ENCODE data around the gene HPGDS.
A peak's percentile ranks its signal among the peaks of the same experiment; 100 is the strongest.
"Not testable (repeated sequence)": the region's sequence is repeated elsewhere in the genome, so short reads cannot be mapped to it uniquely, and the experiment has no call there.

The HPGDS gene

DNA sequence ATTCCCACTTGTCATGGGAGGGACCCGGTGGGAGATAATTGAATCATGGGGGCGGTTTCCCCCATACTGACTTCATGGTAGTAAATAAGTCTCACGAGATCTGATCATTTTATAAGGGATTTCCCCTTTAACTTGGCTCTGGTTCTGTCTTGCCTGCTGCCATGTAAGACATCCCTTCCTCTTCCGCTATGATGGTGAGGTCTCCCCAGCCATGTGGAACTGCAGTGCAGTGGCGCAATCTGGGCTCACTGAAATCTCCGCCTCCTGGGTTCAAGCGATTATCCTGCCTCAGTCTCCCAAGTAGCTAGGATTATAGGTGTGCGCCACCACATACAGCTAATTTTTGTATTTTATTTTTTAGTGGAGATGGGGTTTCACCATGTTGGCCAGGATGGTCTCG, 2.9 kb downstream of the HPGDS start:
- no peak overlapping the region for H3K4me3 ChIP-seq (ENCODE audit: low read length)
- H3K27ac ChIP-seq (ENCODE audit: low read depth, low read length) = no peak overlapping the region
- H3K4me1 ChIP-seq (ENCODE audit: control insufficient read depth, low read length) = no peaks in the 10 kb centered on the region
- no peaks in the 10 kb centered on the region for H3K9me2 ChIP-seq (replicated peaks; ENCODE audit: control insufficient read depth, low read length)
- no peaks in the 10 kb centered on the region for H3K79me2 ChIP-seq (ENCODE audit: control insufficient read depth, low read length)
- H3K9me3 ChIP-seq (ENCODE audit: control insufficient read depth, insufficient read depth, low read length) = no peaks in the 10 kb centered on the region
- TF ChIP-seq, protein P1, sequence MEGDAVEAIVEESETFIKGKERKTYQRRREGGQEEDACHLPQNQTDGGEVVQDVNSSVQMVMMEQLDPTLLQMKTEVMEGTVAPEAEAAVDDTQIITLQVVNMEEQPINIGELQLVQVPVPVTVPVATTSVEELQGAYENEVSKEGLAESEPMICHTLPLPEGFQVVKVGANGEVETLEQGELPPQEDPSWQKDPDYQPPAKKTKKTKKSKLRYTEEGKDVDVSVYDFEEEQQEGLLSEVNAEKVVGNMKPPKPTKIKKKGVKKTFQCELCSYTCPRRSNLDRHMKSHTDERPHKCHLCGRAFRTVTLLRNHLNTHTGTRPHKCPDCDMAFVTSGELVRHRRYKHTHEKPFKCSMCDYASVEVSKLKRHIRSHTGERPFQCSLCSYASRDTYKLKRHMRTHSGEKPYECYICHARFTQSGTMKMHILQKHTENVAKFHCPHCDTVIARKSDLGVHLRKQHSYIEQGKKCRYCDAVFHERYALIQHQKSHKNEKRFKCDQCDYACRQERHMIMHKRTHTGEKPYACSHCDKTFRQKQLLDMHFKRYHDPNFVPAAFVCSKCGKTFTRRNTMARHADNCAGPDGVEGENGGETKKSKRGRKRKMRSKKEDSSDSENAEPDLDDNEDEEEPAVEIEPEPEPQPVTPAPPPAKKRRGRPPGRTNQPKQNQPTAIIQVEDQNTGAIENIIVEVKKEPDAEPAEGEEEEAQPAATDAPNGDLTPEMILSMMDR (IDR thresholded peaks at IDR 0.05; ENCODE audit: low read depth, low read length, poor library complexity, severe bottlenecking) = no peak
- no peak for TF ChIP-seq EZH2phosphoT487 (IDR thresholded peaks at IDR 0.05; ENCODE audit: borderline replicate concordance, low read length)
- H3K27me3 ChIP-seq (ENCODE audit: control insufficient read depth, low read length) = no peaks in the 10 kb centered on the region
- no peaks in the 10 kb centered on the region for H3F3A ChIP-seq (ENCODE audit: control insufficient read depth, insufficient read depth)
- H4K20me1 ChIP-seq (ENCODE audit: control insufficient read depth, insufficient read depth, low read depth, low read length) = no peaks in the 10 kb centered on the region
- 0 out of 2 replicates have a peak overlapping the region, but pooled peaks have one; percentile 13 for H3K4me2 ChIP-seq (ENCODE audit: low read length)
- no peaks in the 10 kb centered on the region for H3K36me3 ChIP-seq (ENCODE audit: control insufficient read depth, low read length)

DNA sequence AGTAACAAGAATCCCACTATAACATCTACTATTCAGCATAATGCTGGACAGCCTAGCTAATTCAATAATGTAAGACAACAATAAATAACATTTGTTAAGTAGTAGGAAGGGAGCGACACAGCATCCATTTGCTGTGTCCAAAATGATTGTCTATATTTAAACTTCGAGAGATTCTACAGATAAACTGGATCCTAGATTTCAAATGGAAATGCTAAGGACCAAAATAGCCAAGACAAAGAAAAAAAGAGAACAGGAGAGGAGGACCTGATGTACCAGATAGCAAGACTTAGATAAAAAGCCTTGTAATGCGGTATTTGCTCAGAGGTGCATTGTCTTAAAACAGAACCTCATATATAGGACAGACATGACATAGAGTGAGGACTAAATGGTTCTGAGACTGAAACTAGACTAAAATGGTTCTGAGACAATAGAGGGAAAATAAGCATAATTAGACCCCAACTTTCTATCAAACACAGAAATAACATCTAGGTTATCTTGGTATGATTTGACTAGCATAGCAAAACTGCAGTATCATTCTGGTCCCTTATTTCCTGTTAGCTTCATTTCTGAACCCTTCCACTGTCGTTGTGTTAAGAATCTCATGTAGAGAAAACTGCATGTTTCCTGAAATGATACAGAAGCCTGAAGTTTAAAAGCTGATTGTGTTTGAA, 3.8 kb downstream of the HPGDS start:
- Histone ChIP-seq H3K4me2 (ENCODE audit: low read length) (no peak overlapping the region), H3K9me3 (ENCODE audit: control insufficient read depth, insufficient read depth, low read length) (no peaks in the 10 kb centered on the region), H3F3A (ENCODE audit: control insufficient read depth, insufficient read depth) (no peaks in the 10 kb centered on the region), H4K20me1 (ENCODE audit: control insufficient read depth, insufficient read depth, low read depth, low read length) (no peaks in the 10 kb centered on the region), H3K4me1 (ENCODE audit: control insufficient read depth, low read length) (no peaks in the 10 kb centered on the region), H3K4me3 (ENCODE audit: low read length) (no peak overlapping the region), H3K36me3 (ENCODE audit: control insufficient read depth, low read length) (no peaks in the 10 kb centered on the region), H3K9me2 (replicated peaks; ENCODE audit: control insufficient read depth, low read length) (no peaks in the 10 kb centered on the region), H3K79me2 (ENCODE audit: control insufficient read depth, low read length) (no peaks in the 10 kb centered on the region), H3K27ac (ENCODE audit: low read depth, low read length) (no peak overlapping the region), H3K27me3 (ENCODE audit: control insufficient read depth, low read length) (no peaks in the 10 kb centered on the region)
- no peak for TF ChIP-seq EZH2phosphoT487 (IDR thresholded peaks at IDR 0.05; ENCODE audit: borderline replicate concordance, low read length)
- TF ChIP-seq, protein P1 (IDR thresholded peaks at IDR 0.05; ENCODE audit: low read depth, low read length, poor library complexity, severe bottlenecking) = no peak

DNA sequence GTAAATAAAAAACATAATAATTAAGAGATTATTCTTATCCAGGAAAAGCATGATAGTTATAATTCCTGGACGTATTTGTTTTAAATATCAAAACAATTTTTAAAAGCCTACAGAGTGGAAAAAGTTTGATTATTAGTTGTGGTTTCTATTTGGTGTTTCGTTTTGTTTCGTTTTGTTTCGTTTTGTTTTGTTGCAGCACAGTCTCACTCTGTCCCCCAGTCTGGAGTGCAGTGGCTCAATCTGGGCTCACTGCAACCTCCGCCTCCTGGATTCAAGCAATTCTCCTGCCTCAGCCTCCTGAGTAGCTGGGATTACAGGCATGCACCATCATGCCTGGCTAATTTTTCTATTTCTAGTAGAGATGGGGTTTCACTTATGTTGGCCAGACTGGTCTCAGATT, 5.8 kb downstream of the HPGDS start:
- H3K36me3 ChIP-seq (ENCODE audit: control insufficient read depth, low read length); H3K27ac ChIP-seq (ENCODE audit: low read depth, low read length); H3K4me3 ChIP-seq (ENCODE audit: low read length); H3K79me2 ChIP-seq (ENCODE audit: control insufficient read depth, low read length); H3K9me3 ChIP-seq (ENCODE audit: control insufficient read depth, insufficient read depth, low read length); H3K4me2 ChIP-seq (ENCODE audit: low read length); H3F3A ChIP-seq (ENCODE audit: control insufficient read depth, insufficient read depth); H3K4me1 ChIP-seq (ENCODE audit: control insufficient read depth, low read length); H3K27me3 ChIP-seq (ENCODE audit: control insufficient read depth, low read length); H3K9me2 ChIP-seq (replicated peaks; ENCODE audit: control insufficient read depth, low read length); H4K20me1 ChIP-seq (ENCODE audit: control insufficient read depth, insufficient read depth, low read depth, low read length): not testable (repeated sequence)

DNA sequence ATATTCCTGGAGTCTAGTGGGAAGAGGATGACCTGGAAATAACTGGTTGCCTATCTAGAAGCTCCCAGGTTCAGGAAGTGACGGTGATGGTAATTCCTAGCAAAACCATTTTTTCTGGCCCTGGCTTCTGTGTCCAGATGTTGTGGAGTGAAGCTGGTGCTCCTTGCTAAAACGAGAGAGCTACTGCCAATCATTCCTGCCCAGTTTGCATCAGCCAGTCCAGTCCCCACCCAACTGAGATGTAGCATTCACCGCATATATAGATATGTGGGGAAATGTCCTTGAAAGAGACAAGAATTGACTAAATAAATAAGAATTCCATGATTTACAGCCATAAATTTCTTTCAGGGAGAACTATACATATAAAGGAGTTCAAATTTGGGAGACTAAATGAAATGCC, 6.3 kb downstream of the HPGDS start:
- no peak for TF ChIP-seq EZH2phosphoT487 (IDR thresholded peaks at IDR 0.05; ENCODE audit: borderline replicate concordance, low read length)
- TF ChIP-seq, protein P1 (IDR thresholded peaks at IDR 0.05; ENCODE audit: low read depth, low read length, poor library complexity, severe bottlenecking) = no peak
- Histone ChIP-seq H4K20me1 (ENCODE audit: control insufficient read depth, insufficient read depth, low read depth, low read length) (no peaks in the 10 kb centered on the region), H3K36me3 (ENCODE audit: control insufficient read depth, low read length) (no peaks in the 10 kb centered on the region), H3K27ac (ENCODE audit: low read depth, low read length) (no peak overlapping the region), H3K79me2 (ENCODE audit: control insufficient read depth, low read length) (no peaks in the 10 kb centered on the region), H3K9me3 (ENCODE audit: control insufficient read depth, insufficient read depth, low read length) (no peaks in the 10 kb centered on the region), H3K27me3 (ENCODE audit: control insufficient read depth, low read length) (no peaks in the 10 kb centered on the region), H3F3A (ENCODE audit: control insufficient read depth, insufficient read depth) (no peaks in the 10 kb centered on the region), H3K4me3 (ENCODE audit: low read length) (no peak overlapping the region), H3K9me2 (replicated peaks; ENCODE audit: control insufficient read depth, low read length) (no peaks in the 10 kb centered on the region), H3K4me1 (ENCODE audit: control insufficient read depth, low read length) (no peaks in the 10 kb centered on the region), H3K4me2 (ENCODE audit: low read length) (no peak overlapping the region)
